Fibroblast of lung (primary cell): ENCODE measurements around the gene PDE11A.

Experiments used
- CTCF ChIP-seq, 2 donors: IDR thresholded peaks in 1 of 2; conservative IDR thresholded peaks in 1 of 2; 1 replicate in 1 of 2; 2 replicates in 1 of 2; pipeline ENCODE4 v1.5.1; 2011 to 2012; ENCODE audit warnings: low read length in 2 of 2, control low read depth in 1 of 2, inconsistent platforms in 1 of 2, low read depth in 1 of 2, mild to moderate bottlenecking in 1 of 2
- EZH2 ChIP-seq: IDR thresholded peaks from 2 replicates; pipeline ENCODE4 v1.5.1; 2012; ENCODE audit warnings: low read length, control low read depth, mild to moderate bottlenecking; ENCODE audit errors: missing control alignments

DNA sequence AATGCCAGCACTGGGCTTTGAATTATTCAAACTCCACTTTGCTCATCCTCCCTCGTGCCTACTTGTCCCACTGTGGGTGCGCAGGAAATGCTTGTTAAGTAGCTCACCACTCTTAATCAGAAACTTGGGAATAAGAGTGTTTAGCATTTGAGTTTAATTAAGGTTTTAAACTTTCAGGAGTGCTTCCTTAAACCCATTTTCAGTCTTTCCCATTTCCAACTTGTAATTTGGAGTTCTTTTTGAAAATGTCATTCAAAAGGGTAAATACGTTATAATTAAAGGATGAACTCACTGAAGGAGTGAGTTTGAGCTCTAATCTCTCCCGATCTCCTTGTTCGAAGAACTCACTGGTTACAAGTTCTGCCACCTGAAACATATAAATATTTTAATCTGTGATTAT, 403.4 kb downstream of the PDE11A start:
- no peak for TF ChIP-seq CTCF (conservative IDR thresholded peaks at IDR 0.05 in 1 of 2, IDR thresholded peaks at IDR 0.05 in 1 of 2; ENCODE audit: low read depth in 1 of 2, low read length in 2 of 2)
- TF ChIP-seq EZH2 = no peak
